Frontal cortex (tissue), 4 donors: Measurements from ENCODE around the gene FXYD2. TPM values are rescaled to one million over a fixed set of nuclear protein-coding genes. Genes with fewer than 3 reads are reported as not detected.

Source experiments
- DNase-seq, 2 donors: peaks; one replicate each; pipeline ENCODE4 v3.0.0; 2012; ENCODE audit warnings: low spot score in 2 of 2
- FAIRE-seq: peaks from 2 replicates; lab custom pipeline; 2012; peaks lifted over from hg19 to GRCh38; lab: Jason Lieb, UNC
- total RNA-seq: library from RNA; depleted of rRNA; stranded (reverse); fragments of >200 nt; gene quantifications from one replicate; pipeline ENCODE4 v1.2.3, GENCODE V29; 2014
- donor health status: control.
- donor health status: control.
- donor health status: control.

FXYD2 gene
- total RNA-seq, 1 donor from 2014 or later: 0.82 TPM

- FAIRE-seq: no peak
- no peak for DNase-seq
Measured at GRCh38 chr11:117837070-117837776, 12.7 kb upstream of the FXYD2 start.

GRCh38 chr11:117836077-117836960 lies 11.8 kb upstream of the FXYD2 start:
- FAIRE-seq: no peak

GRCh38 chr11:117835576-117835975 lies 11.0 kb upstream of the FXYD2 start:
- FAIRE-seq (no peak), DNase-seq (no peak)

More at GRCh38 chr11:117836077-117836960, 11.8 kb upstream of the FXYD2 start:
- no peak for DNase-seq

GRCh38 chr11:117834838-117835443 lies 10.4 kb upstream of the FXYD2 start:
- DNase-seq: no peak
- no peak for FAIRE-seq

GRCh38 chr11:117834068-117834810 lies 9.7 kb upstream of the FXYD2 start:
- DNase-seq (no peak), FAIRE-seq (no peak)

- FAIRE-seq (no peak), DNase-seq (no peak)
Measured at GRCh38 chr11:117833401-117833891, 8.9 kb upstream of the FXYD2 start.

GRCh38 chr11:117832511-117832910 lies 8.0 kb upstream of the FXYD2 start:
- DNase-seq: no peak
- no peak for FAIRE-seq

GRCh38 chr11:117831661-117832415 lies 7.3 kb upstream of the FXYD2 start:
- no peak for DNase-seq
- no peak for FAIRE-seq

- DNase-seq: no peak
Measured at GRCh38 chr11:117830674-117831351, 6.3 kb upstream of the FXYD2 start.

GRCh38 chr11:117830072-117830471 lies 5.5 kb upstream of the FXYD2 start:
- FAIRE-seq (no peak), DNase-seq (no peak)

More at GRCh38 chr11:117830674-117831351, 6.3 kb upstream of the FXYD2 start:
- no peak for FAIRE-seq

- FAIRE-seq (no peak), DNase-seq (no peak)
Measured at GRCh38 chr11:117829369-117829725, 4.8 kb upstream of the FXYD2 start.

- no peak for FAIRE-seq
- no peak for DNase-seq
Measured at GRCh38 chr11:117828611-117829368, 4.2 kb upstream of the FXYD2 start.

- DNase-seq (no peak), FAIRE-seq (no peak)
Measured at GRCh38 chr11:117827521-117828511, 3.3 kb upstream of the FXYD2 start.

- no peak for FAIRE-seq
- DNase-seq: no peak
Measured at GRCh38 chr11:117826832-117827231, 2.3 kb upstream of the FXYD2 start.

- FAIRE-seq (no peak), DNase-seq (no peak)
Measured at GRCh38 chr11:117826190-117826570, 1.6 kb upstream of the FXYD2 start.

GRCh38 chr11:117825538-117826189 lies 1.1 kb upstream of the FXYD2 start:
- DNase-seq: no peak

More at GRCh38 chr11:117825538-117826189, 1.1 kb upstream of the FXYD2 start:
- no peak for FAIRE-seq
